CD1c-positive myeloid dendritic cell (primary cell): Measurements from ENCODE around the gene KRTAP6-2.

Experiments used
- DNase-seq: peaks from one replicate; pipeline ENCODE4 v3.0.0-alpha.2; 2016; ENCODE audit errors: extremely low spot score

Gene KRTAP6-2

DNA sequence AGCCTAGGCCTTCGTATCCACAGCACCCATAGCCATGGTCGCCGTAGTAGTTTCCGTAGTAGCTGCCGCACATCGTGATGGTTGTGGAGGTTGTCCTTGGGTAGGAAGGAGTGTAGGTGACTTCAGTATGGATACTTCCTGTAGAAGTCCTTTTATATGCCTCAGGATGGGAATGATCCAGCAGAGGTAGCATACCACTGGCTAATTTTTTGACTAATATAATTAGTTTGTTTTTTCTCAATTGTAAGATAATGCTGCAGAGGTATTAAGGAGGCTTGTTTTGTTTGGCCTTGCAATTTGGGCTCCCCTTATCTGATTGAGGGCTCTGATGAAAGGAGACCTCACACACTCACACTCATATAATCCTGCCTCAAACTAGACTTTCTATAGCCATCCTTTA, at the start of gene KRTAP6-2:
KRTAP6-2 (minus strand) TSS at position 101 of the 400 bp plus-strand sequence; CDS start at position 73, 28 bp downstream.
- DNase-seq = no peak

DNA sequence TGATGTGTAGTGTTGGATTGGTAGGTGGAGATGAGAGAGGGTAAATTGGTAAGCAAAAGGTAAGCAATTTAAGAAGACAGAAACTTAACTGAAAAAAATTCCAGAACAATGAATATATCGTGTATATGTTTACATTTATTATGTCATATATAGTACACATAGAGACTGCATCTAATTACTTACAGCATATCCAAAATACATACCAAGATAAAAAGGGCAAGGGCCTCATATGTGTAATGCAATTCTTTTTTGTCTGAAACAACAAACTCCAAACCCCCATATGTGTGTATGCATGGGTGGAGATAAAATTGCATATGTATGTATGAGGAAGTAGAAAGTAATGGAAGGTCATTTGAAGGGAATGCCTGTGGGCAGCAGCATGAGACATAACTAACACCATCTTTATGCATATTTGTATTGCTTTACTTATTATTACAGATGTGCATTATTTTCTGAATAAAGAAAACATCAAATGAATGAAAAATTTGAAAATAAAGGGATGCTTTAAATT, 48.3 kb upstream of the KRTAP6-2 start:
- no peak for DNase-seq

GRCh38 chr21:30642564-30642963, 43.9 kb upstream of the KRTAP6-2 start, which contains the start of gene KRTAP20-3:
TSS of gene KRTAP20-3 (plus strand) at chr21:30642864.
- DNase-seq = no peak

DNA sequence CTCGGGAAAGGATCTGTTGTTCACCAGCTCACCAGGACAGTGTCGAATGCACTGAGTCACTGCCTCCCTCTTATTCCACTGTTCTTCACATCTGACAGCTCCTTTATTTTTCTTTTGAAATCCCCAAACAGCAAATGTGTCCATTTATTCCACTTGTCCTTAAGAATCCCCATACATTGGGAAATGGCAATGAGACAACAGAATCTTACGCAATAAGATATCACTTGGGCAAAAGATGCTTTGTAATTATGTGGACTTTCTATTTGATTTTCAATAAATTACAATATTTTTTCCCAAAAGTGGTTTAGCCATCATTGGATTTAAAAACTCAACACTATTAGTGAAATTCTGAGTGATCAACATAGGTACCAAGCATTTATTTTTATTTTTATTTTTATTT, 40.0 kb upstream of the KRTAP6-2 start:
- no peak for DNase-seq

- DNase-seq = no peak
Observed at GRCh38 chr21:30634906-30635305, 36.2 kb upstream of the KRTAP6-2 start, which contains the start of gene KRTAP20-2. TSS of gene KRTAP20-2 (plus strand) at chr21:30635206. CDS start at chr21:30635264, 58 bp downstream.

GRCh38 chr21:30629200-30629599, 30.5 kb upstream of the KRTAP6-2 start:
- no peak for DNase-seq

DNA sequence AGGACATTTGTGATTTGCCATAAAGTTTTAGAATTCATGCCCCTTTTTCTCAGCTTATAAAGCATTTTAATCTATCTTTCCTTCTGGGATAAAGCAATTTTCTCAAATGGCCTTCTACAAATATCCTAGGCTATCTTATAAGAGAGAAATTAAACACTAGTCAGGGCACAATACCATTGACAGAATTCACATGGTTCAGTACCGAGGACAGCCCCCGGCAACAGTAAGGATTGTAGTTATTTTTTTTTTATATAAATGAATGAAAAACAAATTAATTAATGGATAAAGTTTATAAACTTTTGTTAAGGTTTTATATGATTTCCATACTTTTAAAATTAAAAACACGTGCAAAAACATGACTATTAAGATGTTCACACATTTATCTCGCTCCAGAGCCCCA, 29.4 kb upstream of the KRTAP6-2 start:
- DNase-seq = no peak

- no peak for DNase-seq
Observed at GRCh38 chr21:30625449-30626165, 26.9 kb upstream of the KRTAP6-2 start.

GRCh38 chr21:30623362-30623761, 24.7 kb upstream of the KRTAP6-2 start:
- DNase-seq = no peak

DNA sequence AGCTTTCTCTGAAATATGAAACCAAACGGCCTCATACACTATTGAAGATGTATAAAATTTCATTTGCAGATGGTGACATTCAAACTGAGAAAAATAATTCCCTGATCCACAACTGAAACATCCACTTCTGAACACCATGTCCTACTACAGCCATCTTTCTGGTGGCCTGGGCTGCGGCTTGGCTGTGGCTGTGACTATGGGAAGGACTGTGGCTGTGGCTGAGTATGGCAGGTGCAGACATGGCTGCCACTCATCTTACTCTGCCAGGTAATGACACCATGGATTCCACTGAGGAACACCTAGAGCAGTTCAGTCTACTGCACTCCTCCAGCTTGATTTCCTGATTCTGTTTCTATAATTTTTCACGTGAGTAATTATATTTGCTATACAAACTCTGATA, 21.8 kb upstream of the KRTAP6-2 start, which contains the start of gene KRTAP20-4:
KRTAP20-4 (plus strand) TSS at position 106 of the 400 bp plus-strand sequence.
- no peak for DNase-seq

GRCh38 chr21:30620080-30620479, 21.4 kb upstream of the KRTAP6-2 start:
- no peak for DNase-seq

DNA sequence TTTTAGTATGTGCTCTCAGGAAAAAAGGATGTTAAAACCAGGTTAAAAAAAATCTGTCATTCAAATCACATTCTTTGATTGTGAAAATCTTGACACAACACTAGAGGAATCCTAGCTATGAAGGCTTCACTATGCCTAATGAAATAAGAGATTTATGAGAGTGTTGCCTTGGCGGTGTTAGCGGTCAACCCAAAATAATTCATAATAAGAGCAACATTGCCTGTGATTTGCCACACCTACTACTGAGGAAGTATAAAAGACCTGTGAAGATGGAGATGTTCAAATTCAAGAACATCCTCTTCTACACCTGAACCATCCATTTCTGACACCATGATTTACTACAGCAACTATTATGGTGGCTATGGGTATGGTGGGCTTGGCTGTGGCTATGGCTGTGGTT, 17.4 kb upstream of the KRTAP6-2 start, which contains the start of gene KRTAP20-1:
KRTAP20-1 (plus strand) TSS at position 301 of the 400 bp plus-strand sequence; CDS start at position 331, 30 bp downstream.
- no peak for DNase-seq

DNA sequence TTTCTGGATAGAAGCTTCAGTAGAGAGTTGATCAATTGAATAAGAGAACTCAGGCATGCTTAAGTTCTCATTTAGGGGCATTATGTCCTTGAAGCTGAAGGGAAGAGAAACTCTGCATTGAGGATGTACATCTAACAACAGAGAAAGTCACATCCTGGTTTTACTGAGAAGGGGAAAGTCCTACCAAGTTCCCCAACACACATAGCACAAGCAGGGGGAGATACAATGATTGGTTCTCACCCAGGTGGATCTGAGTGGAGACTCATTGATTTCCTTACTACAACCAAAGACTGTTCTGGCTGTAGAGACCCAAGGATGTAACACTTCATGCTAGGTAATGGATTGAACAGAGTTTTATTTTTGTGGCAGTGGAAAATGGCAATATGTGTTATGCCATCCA, 16.5 kb upstream of the KRTAP6-2 start:
- DNase-seq = no peak

GRCh38 chr21:30613836-30614235, 15.1 kb upstream of the KRTAP6-2 start, which contains the start of gene KRTAP6-1:
TSS of gene KRTAP6-1 (minus strand) at chr21:30613930. CDS start at chr21:30613904, 26 bp downstream.
- no peak for DNase-seq

GRCh38 chr21:30612132-30612531, 13.4 kb upstream of the KRTAP6-2 start:
- no peak for DNase-seq

- no peak for DNase-seq
Observed at GRCh38 chr21:30605968-30606367, 7.3 kb upstream of the KRTAP6-2 start.

DNA sequence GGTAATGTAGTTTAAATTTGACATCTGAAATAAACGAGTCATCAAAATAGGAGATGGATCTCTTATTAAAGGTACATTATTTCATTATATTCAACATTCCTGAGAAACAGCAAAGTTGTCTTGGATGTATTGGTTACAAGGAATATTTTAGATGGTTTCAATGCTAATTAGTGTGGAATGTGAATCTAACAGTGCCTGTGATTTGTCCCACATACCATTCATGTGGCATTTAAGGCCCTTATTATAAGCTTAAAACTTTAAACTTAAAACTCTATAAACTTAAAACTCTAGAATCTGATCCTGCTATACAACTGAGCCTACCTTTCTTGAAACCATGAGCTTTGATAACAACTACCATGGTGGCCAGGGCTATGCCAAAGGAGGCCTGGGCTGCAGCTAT, 2.1 kb upstream of the KRTAP6-2 start, which contains the start of gene KRTAP22-1:
KRTAP22-1 (plus strand) TSS at position 301 of the 400 bp plus-strand sequence.
- no peak for DNase-seq

GRCh38 chr21:30592140-30592539, 6.6 kb downstream of the KRTAP6-2 start, which contains the start of gene KRTAP6-3:
TSS of gene KRTAP6-3 (plus strand) at chr21:30592440. CDS start at chr21:30592446, 6 bp downstream.
- no peak for DNase-seq

DNA sequence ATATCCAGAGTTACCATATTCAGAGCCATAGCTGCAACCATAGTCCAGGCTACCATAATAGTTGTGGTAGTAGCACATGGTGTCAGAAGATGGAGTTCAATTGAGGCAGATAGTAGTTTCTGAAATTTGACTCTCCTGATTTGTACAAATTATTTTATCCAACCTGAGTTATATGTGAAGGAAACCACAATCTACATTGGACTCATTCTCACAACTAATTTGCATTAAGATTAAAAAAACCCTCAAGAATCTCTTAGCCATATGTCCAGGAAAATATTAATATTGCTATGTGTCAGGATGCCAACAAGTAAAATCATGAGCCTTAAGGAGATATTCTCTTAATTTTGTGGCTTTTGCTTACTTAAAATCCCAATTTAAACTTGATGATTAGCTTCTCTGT, 8.4 kb downstream of the KRTAP6-2 start, which contains the start of gene KRTAP22-2:
KRTAP22-2 (minus strand) TSS at position 101 of the 400 bp plus-strand sequence.
- DNase-seq = no peak

DNA sequence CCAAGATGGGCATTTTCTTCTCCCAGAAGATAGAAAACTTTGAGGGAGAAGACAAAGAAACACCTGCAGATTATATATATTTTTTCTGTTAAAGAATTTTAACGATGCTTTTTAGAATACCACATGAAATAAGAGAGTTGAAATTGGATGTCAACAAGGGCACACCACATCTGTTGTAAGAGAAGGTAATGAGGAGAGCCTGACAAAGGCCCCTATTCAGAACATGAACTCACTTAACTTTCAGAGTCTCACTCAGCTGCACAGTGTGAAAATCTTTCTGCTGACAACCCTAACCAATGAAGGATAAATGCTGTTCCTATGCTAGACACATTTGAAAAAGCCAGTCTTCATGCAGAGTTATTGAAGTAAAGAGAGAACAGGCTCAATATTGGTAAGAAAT, 15.8 kb downstream of the KRTAP6-2 start:
- DNase-seq = no peak

DNA sequence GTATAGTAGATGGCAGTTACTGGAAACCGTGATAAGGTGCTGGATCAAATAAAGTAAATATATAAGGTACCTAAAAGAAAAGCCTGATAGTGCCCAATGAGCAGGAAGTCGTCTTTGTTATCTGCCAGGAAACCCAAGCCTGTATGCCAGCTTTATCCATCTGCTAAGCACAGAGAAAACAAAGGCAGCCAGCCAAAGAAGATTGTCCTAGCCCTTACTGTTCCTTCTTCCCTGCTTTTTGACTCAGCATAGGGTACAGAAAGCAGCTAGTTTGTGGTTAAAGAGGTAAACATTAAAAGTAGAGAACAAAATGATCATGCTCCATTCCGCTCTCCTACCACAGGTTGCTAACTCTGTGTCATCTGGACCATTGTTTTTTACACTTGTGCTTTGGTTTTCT, 18.6 kb downstream of the KRTAP6-2 start:
- DNase-seq = no peak

GRCh38 chr21:30579346-30579745, 19.4 kb downstream of the KRTAP6-2 start:
- no peak for DNase-seq

DNA sequence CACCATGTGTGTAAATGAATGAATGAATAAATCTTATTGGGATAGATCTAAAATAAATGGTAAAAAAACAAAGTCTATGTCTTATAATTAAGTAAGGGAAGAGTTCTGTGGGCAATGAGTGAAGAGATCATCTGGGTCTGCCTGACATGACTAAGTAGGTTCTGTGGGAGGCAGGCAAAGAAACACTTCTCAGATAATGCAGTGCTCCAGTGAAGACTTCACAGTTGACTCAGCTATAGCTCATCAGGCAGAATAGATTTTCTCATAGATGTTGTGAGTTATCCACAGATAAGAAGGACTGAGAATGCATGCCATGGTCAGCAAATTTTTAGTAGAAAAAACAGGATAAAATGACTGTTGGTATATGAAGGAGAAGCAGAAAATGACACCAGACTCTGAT, 20.9 kb downstream of the KRTAP6-2 start:
- no peak for DNase-seq
